ENCODE data around the gene KLF3.

KLF3 gene

GRCh38 chr4:38659346-38659745 is 4.7 kb upstream of the KLF3 start:
- DNase-seq, result no peak

GRCh38 chr4:38660838-38661237 is 3.2 kb upstream of the KLF3 start:
- DNase-seq, result no peak

GRCh38 chr4:38661371-38661770 is 2.6 kb upstream of the KLF3 start:
- no peak for DNase-seq

GRCh38 chr4:38662522-38663089 is 1.4 kb upstream of the KLF3 start:
- no peak for DNase-seq

GRCh38 chr4:38663090-38663800 is 754 bp upstream of the KLF3 start:
- peak in 1 of 2 experiments; percentile 42 for DNase-seq

- peak; percentile 59 to 84 for DNase-seq
Measured at GRCh38 chr4:38664706-38665401, 855 bp downstream of the KLF3 start.

- DNase-seq, result no peak
Measured at GRCh38 chr4:38665551-38666411, 1.8 kb downstream of the KLF3 start.

GRCh38 chr4:38666766-38667084 is 2.7 kb downstream of the KLF3 start:
- no peak for DNase-seq

- peak; percentile 51 to 76 for DNase-seq
Measured at GRCh38 chr4:38667085-38667893, 3.3 kb downstream of the KLF3 start.

- DNase-seq, result no peak
Measured at GRCh38 chr4:38668203-38668971, 4.4 kb downstream of the KLF3 start.

- DNase-seq, result no peak
Measured at GRCh38 chr4:38669208-38669607, 5.2 kb downstream of the KLF3 start.

- DNase-seq, result no peak
Measured at GRCh38 chr4:38670109-38670901, 6.3 kb downstream of the KLF3 start.

- no peak for DNase-seq
Measured at GRCh38 chr4:38670939-38671591, 7.1 kb downstream of the KLF3 start.

- no peak for DNase-seq
Measured at GRCh38 chr4:38671592-38671940, 7.6 kb downstream of the KLF3 start.

GRCh38 chr4:38672074-38672396 is 8.0 kb downstream of the KLF3 start:
- no peak for DNase-seq

- DNase-seq, result peak; percentile 71 to 81
Measured at GRCh38 chr4:38672397-38673129, 8.6 kb downstream of the KLF3 start.

GRCh38 chr4:38673130-38673978 is 9.4 kb downstream of the KLF3 start:
- peak; percentile 16 to 68 for DNase-seq

- no peak for DNase-seq
Measured at GRCh38 chr4:38674258-38675144, 10.5 kb downstream of the KLF3 start.

Measured in NCI-H524 (cell line).